ENCODE measurements around the gene KCNMA1. TPM values are rescaled to one million over a fixed set of nuclear protein-coding genes. Genes with fewer than 3 reads are reported as not detected.

The KCNMA1 gene
- total RNA-seq, 1 experiment from 2014 or later, result 0.49 TPM

GRCh38 chr10:77267703-77268675 lies 369.6 kb downstream of the KCNMA1 start (continued):
- TF ChIP-seq ZBTB33 (IDR thresholded peaks at IDR 0.05; ENCODE audit: extremely low read depth, insufficient replicate concordance, low read length) (no peak), EZH2phosphoT487 (IDR thresholded peaks at IDR 0.05; ENCODE audit: borderline replicate concordance) (no peak)

- ChIA-PET CTCF (no interaction called here), POLR2A (no interaction called here), RAD21 (ENCODE audit: low non-redundant PET in 1 of 2, low total read pairs in 2 of 2, uncharacterized antibody in 2 of 2, unreplicated experiment in 2 of 2) (no interaction called here)
- Histone ChIP-seq H3K4me1 (ENCODE audit: control insufficient read depth in 1 of 2, insufficient read depth in 2 of 2, low read length in 2 of 2) (no peaks in the 10 kb centered on the region), H3K4me2 (ENCODE audit: low read length) (no peak overlapping the region), H3K79me2 (ENCODE audit: insufficient read depth, low read length) (no peaks in the 10 kb centered on the region), H3K4me3 (replicated peaks in 1 of 2; ENCODE audit: low read depth in 1 of 2, low read length in 2 of 2) (no peak overlapping the region), H3K36me3 (ENCODE audit: control insufficient read depth in 1 of 2, insufficient read depth in 2 of 2, low read length in 2 of 2) (no peaks in the 10 kb centered on the region), H3K27ac (ENCODE audit: low read depth, low read length) (no peak overlapping the region), H3K27me3 (ENCODE audit: insufficient read depth, low read length) (peaks cover 68% of the 10 kb centered on the region), H3K9me3 (ENCODE audit: control insufficient read depth in 1 of 2, insufficient read depth in 1 of 2, low read depth in 1 of 2, low read length in 2 of 2) (no peaks in the 10 kb centered on the region), H3K9me2 (ENCODE audit: insufficient read depth) (no peaks in the 10 kb centered on the region), H2AFZ (ENCODE audit: low read depth, low read length, poor library complexity, severe bottlenecking) (no peak overlapping the region), H4K20me1 (ENCODE audit: insufficient read depth) (no peaks in the 10 kb centered on the region), H3K9ac (ENCODE audit: low read length) (no peak overlapping the region)
- no TSS peak for BruUV-seq (replicated peaks)
- ATAC-seq, result no peak
- TF ChIP-seq MAX (IDR thresholded peaks at IDR 0.05) (no peak), ELF1 (IDR thresholded peaks at IDR 0.05; ENCODE audit: borderline replicate concordance, low read depth) (no peak), RAD21 (IDR thresholded peaks at IDR 0.05; ENCODE audit: low read depth) (no peak), EZH2 (IDR thresholded peaks at IDR 0.05) (no peak), JUND (IDR thresholded peaks at IDR 0.05) (no peak)
- no peak for DNase-seq (ENCODE audit: low read depth, low spot score)
- intact Hi-C loops (cut with micrococcal nuclease), result no loop called here
Observed at GRCh38 chr10:77266242-77266641, 371.4 kb downstream of the KCNMA1 start.

Data from HCT116 (cell line).